Gastroesophageal sphincter (tissue), 4 donors: ENCODE data around the gene PDE6A. TPM values are rescaled to one million over a fixed set of nuclear protein-coding genes. Genes with fewer than 3 reads are reported as not detected.
A peak's percentile ranks its signal among the peaks of the same experiment; 100 is the strongest.

Source experiments
- ATAC-seq: fragments of 150-250 bp; one replicate; pipeline ENCODE4 v1.9.1; 2016; ENCODE audit warnings: mild to moderate bottlenecking, moderate library complexity
- H3K27ac ChIP-seq, 4 donors: fragments of 200-600 bp; sonication (generic) in 3 of 4; 1 replicate in 3 of 4; 2 replicates in 1 of 4; pipeline ENCODE4 v1.5.1; 2016 to 2019
- H3K27me3 ChIP-seq: fragments of 200-600 bp; sonication (generic); one replicate; pipeline ENCODE4 v1.5.1; 2019
- H3K36me3 ChIP-seq, 2 donors: fragments of 200-600 bp; sonication (generic); one replicate each; pipeline ENCODE4 v1.5.1; 2019; ENCODE audit warnings: control low read depth in 1 of 2
- H3K4me1 ChIP-seq, 3 donors: fragments of 200-600 bp; sonication (generic); 1 replicate in 2 of 3; 2 replicates in 1 of 3; pipeline ENCODE4 v1.5.1; 2016 to 2019; ENCODE audit warnings: control low read depth in 2 of 3
- H3K4me3 ChIP-seq, 2 donors: fragments of 200-600 bp; sonication (generic); one replicate each; pipeline ENCODE4 v1.5.1; 2019; ENCODE audit warnings: mild to moderate bottlenecking in 1 of 2, moderate library complexity in 1 of 2
- H3K9me3 ChIP-seq, 3 donors: fragments of 200-600 bp; sonication (generic); one replicate each; pipeline ENCODE4 v1.5.1; 2017 to 2019; ENCODE audit warnings: control low read depth in 2 of 3
- CTCF ChIP-seq, 4 experiments: fragments of 200-600 bp in 2 of 4; fragments of 450-650 bp in 2 of 4; sonication (generic) in 1 of 4; IDR thresholded peaks; one replicate each; pipeline ENCODE4 v1.5.1; 2017 to 2019; ENCODE audit warnings: antibody characterized with exemption in 4 of 4, mild to moderate bottlenecking in 2 of 4, moderate library complexity in 2 of 4
- EP300 ChIP-seq: sonication (generic); formaldehyde crosslinking; IDR thresholded peaks from one replicate; pipeline ENCODE4 v1.6.1; 2017; ENCODE audit warnings: antibody characterized with exemption, mild to moderate bottlenecking
- POLR2A ChIP-seq, 2 donors: fragments of 450-650 bp; IDR thresholded peaks; one replicate each; pipeline ENCODE4 v1.6.1; 2017; ENCODE audit warnings: antibody characterized with exemption in 2 of 2, mild to moderate bottlenecking in 2 of 2, moderate library complexity in 1 of 2
- POLR2AphosphoS5 ChIP-seq: sonication (generic); formaldehyde crosslinking; IDR thresholded peaks from one replicate; pipeline ENCODE4 v1.6.1; 2017; ENCODE audit warnings: antibody characterized with exemption
- WGBS, 2 donors: methylation state at CpG; one replicate each; pipeline ENCODE4 v1.1.5; 2018; ENCODE audit warnings: low coverage in 1 of 2; 5-methylcytosine and 5-hydroxymethylcytosine counted together
- total RNA-seq, 4 donors: library from RNA; depleted of rRNA; stranded (reverse); fragments of >200 nt; gene quantifications; one replicate each; pipeline ENCODE4 v1.1.0, GENCODE V29; 2016

The PDE6A gene
- total RNA-seq, 4 donors from 2014 or later: 0.05 TPM; not detected in 3

DNA sequence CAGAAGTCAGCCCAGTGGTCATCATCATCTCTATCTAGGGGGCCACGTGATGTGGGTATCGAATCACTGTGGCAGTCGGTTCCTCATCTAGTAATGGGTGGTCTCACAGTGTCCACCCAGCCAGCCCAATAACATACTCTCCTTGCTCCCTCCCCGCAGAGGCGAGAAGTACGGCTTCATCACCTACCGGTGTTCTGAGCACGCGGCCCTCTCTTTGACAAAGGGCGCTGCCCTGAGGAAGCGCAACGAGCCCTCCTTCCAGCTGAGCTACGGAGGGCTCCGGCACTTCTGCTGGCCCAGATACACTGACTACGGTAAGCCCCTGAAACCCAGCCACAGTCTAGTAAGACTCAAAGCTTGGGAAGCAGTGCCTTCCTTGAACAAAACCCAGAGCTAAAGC lies 99.0 kb downstream of the PDE6A start:
- WGBS, 2 donors: 91 to 100% methylated on average over 6 to 7 of the region's 15 CpGs
- H3K27ac ChIP-seq: no peak overlapping the region
- no peak overlapping the region for H3K4me3 ChIP-seq
- H3K4me1 ChIP-seq: no peaks in the 10 kb centered on the region
- peaks cover 0 to 97% of the 10 kb centered on the region in 2 donors for H3K36me3 ChIP-seq
- TF ChIP-seq EP300 (no peak), POLR2AphosphoS5 (no peak), POLR2A (IDR thresholded peaks at IDR 0.05) (no peak), CTCF (IDR thresholded peaks at IDR 0.05) (no peak)
- ATAC-seq: no peak
- no peaks in the 10 kb centered on the region for H3K27me3 ChIP-seq
- no peaks in the 10 kb centered on the region for H3K9me3 ChIP-seq

GRCh38 chr5:149841851-149842793 lies 102.5 kb downstream of the PDE6A start:
- ATAC-seq: no peak
- H3K36me3 ChIP-seq: peaks cover 0 to 89% of the 10 kb centered on the region in 2 donors

DNA sequence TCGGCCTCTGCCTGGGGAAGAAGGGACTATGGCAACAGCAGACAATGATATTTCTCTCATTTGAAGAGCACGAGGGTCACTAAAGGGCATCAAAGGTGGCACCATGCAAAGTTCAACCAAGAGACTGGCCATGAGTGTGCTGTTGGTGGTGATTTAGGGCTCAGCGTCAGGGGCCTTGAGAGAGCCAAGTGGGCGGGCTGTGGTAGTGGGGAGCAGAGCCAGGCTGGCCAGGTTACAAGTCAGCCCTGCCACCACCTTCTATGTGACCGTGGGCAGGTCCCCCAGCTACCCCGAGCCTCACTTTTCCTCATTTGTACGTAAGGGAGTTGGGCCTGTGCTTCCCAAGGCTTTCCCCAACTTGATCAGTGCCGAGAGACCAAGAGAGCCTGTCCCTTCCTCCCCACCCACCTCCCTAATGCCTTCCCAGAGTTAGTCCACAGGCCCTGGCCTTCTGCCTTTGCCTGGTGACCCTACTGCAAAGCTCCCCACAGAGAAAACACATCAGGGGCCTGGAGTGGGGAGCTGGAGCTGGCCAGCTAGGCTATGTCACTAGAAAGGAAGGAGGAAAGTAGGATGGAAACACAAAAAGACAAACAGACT lies 104.3 kb downstream of the PDE6A start:
- no peak for TF ChIP-seq POLR2AphosphoS5
- no peak for TF ChIP-seq POLR2A (IDR thresholded peaks at IDR 0.05)
- no peak for TF ChIP-seq CTCF (IDR thresholded peaks at IDR 0.05)
- no peak for TF ChIP-seq EP300
- no peaks in the 10 kb centered on the region for H3K9me3 ChIP-seq
- no peak for ATAC-seq
- no peaks in the 10 kb centered on the region for H3K27me3 ChIP-seq
- H3K4me3 ChIP-seq: no peak overlapping the region
- H3K27ac ChIP-seq: peak overlapping the region in 1 of 4 donors; percentile 5
- 68 to 69% methylated on average over 4 of the region's 8 CpGs for WGBS, 2 donors
- peaks cover 0 to 9% (median 0%) of the 10 kb centered on the region in 3 donors for H3K4me1 ChIP-seq
- peaks cover 0 to 88% of the 10 kb centered on the region in 2 donors for H3K36me3 ChIP-seq

More at GRCh38 chr5:149841851-149842793, 102.5 kb downstream of the PDE6A start:
- 64 to 88% methylated on average over 3 to 6 of the region's 14 CpGs for WGBS, 2 donors
- Histone ChIP-seq H3K4me3 (no peak overlapping the region), H3K9me3 (no peaks in the 10 kb centered on the region), H3K4me1 (peaks cover 0 to 9% (median 0%) of the 10 kb centered on the region in 3 donors), H3K27ac (no peak overlapping the region), H3K27me3 (no peaks in the 10 kb centered on the region)
- TF ChIP-seq POLR2A (IDR thresholded peaks at IDR 0.05) (no peak), EP300 (no peak), POLR2AphosphoS5 (no peak), CTCF (IDR thresholded peaks at IDR 0.05) (no peak)

DNA sequence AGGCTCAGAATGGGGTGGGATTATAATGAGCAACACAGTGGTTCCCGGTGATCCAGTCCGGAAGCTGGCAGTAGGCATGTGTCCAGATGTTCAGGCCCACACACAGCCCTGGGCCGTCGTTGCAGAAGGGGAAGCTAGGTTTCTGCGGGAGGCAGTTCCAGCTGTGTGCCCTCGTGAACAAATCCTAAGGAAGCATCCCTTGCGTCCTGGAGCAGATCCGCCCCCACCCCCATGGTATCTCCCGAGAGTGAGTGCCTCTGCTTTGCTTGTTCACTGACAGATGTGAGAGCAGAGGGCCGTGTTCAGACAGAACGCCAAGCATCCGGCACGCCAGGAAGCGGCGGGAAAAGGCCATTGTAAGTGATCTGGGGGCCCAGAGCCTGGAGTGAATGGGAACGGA lies 104.8 kb downstream of the PDE6A start:
- no peak for ATAC-seq
- whole genome bisulfite sequencing, 2 donors: 40 to 73% methylated on average over 2 to 13 of the region's 16 CpGs
- peaks cover 0 to 86% of the 10 kb centered on the region in 2 donors for H3K36me3 ChIP-seq

More for the DNA sequence above, 104.8 kb downstream of the PDE6A start:
- Histone ChIP-seq H3K27ac (peak overlapping the region in 1 of 4 donors; percentile 5), H3K4me3 (no peak overlapping the region), H3K4me1 (peaks cover 0 to 9% (median 0%) of the 10 kb centered on the region in 3 donors), H3K27me3 (no peaks in the 10 kb centered on the region), H3K9me3 (no peaks in the 10 kb centered on the region)
- TF ChIP-seq POLR2AphosphoS5 (no peak), POLR2A (IDR thresholded peaks at IDR 0.05) (no peak), CTCF (IDR thresholded peaks at IDR 0.05) (no peak), EP300 (no peak)
